ENCODE results near the gene PEX6.

PEX6 gene

DNA sequence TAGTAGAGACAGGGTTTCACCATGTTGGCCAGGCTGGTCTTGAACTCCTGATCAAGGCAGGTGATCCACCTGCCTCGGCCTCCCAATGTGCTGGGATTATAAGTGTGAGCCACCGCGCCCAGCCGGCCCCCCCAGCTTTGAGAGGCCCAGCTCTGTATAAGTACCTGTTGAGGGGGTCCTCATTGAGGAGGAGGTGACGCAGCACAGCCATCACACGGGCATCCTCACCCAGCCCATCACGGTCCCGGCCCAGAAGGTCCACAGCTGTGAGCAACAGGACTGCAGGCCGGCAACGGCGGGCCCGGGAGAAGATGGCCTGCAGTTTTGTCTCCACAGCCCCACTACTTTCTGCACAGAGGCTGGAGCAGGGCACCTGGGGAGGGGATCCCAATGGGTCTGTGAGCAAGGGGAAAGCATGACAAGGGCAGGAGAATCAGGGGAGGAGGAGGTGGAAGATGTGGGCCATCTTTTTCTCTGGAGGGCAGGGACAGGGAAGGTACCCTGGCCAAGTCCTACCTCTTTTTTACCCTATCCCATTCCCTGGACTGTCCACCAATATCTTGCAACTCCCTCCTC, 10.8 kb downstream of the PEX6 start:
- no peak for ATAC-seq
- TF ChIP-seq CSDC2 (CRISPR knock-in tag; IDR thresholded peaks at IDR 0.05): no peak
- TF ChIP-seq ZFP30 (CRISPR knock-in tag; IDR thresholded peaks at IDR 0.05): no peak
- TF ChIP-seq, protein P1, sequence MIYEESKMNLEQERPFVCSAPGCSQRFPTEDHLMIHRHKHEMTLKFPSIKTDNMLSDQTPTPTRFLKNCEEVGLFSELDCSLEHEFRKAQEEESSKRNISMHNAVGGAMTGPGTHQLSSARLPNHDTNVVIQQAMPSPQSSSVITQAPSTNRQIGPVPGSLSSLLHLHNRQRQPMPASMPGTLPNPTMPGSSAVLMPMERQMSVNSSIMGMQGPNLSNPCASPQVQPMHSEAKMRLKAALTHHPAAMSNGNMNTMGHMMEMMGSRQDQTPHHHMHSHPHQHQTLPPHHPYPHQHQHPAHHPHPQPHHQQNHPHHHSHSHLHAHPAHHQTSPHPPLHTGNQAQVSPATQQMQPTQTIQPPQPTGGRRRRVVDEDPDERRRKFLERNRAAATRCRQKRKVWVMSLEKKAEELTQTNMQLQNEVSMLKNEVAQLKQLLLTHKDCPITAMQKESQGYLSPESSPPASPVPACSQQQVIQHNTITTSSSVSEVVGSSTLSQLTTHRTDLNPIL (CRISPR knock-in tag; IDR thresholded peaks at IDR 0.05; ENCODE audit: low read depth): no peak
- TF ChIP-seq, protein P2, sequence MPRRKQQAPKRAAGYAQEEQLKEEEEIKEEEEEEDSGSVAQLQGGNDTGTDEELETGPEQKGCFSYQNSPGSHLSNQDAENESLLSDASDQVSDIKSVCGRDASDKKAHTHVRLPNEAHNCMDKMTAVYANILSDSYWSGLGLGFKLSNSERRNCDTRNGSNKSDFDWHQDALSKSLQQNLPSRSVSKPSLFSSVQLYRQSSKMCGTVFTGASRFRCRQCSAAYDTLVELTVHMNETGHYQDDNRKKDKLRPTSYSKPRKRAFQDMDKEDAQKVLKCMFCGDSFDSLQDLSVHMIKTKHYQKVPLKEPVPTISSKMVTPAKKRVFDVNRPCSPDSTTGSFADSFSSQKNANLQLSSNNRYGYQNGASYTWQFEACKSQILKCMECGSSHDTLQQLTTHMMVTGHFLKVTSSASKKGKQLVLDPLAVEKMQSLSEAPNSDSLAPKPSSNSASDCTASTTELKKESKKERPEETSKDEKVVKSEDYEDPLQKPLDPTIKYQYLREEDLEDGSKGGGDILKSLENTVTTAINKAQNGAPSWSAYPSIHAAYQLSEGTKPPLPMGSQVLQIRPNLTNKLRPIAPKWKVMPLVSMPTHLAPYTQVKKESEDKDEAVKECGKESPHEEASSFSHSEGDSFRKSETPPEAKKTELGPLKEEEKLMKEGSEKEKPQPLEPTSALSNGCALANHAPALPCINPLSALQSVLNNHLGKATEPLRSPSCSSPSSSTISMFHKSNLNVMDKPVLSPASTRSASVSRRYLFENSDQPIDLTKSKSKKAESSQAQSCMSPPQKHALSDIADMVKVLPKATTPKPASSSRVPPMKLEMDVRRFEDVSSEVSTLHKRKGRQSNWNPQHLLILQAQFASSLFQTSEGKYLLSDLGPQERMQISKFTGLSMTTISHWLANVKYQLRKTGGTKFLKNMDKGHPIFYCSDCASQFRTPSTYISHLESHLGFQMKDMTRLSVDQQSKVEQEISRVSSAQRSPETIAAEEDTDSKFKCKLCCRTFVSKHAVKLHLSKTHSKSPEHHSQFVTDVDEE (CRISPR knock-in tag; IDR thresholded peaks at IDR 0.05): no peak
- no peak for TF ChIP-seq PPARA (CRISPR knock-in tag; IDR thresholded peaks at IDR 0.05; ENCODE audit: borderline replicate concordance)
- TF ChIP-seq TCF4 (CRISPR knock-in tag; IDR thresholded peaks at IDR 0.05; ENCODE audit: borderline replicate concordance): no peak

DNA sequence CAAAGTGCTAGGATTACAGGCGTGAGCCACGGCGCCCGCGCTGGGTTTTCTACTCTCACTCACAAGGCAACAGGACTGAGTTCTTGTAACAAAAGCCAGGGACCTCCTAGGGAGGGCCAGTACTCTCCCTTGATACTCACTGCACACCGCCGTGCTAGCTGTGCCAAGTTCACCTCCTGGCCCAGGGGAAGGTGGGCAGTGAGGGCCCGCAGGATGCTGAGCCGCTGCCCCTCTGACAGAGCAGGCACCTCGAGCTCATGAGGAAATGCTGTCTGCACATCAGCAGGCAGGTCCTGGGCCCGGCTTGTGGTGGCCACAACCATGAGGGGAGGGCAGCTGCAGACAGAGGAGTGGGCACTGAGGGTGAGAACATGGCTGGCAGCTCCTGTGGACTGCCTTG, 11.8 kb downstream of the PEX6 start:
- TF ChIP-seq ESRRG (CRISPR knock-in tag; IDR thresholded peaks at IDR 0.05): no peak
- no peak for TF ChIP-seq RARB (CRISPR knock-in tag; IDR thresholded peaks at IDR 0.05)
- no peak for ATAC-seq

DNA sequence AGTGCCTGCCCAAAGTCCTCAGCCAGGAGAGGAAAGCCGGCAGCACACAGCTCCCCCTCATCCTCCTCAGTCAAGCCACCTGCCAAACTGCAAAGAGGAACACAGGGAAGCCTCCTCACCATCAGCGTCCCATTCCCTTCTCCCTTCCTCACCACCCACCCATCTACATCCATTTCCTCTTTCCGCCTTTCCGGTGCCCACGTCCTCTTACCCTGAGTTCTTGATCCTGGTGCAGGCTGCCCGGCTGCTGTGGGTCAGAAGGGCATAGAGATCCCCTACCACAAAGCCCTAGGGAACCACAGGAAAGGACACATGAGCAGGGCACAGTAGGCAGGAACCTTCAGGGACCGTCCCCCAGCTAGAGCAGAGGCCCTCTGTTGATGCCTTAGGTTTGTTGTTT, 12.4 kb downstream of the PEX6 start:
- no peak for TF ChIP-seq TOX (CRISPR knock-in tag; IDR thresholded peaks at IDR 0.05; ENCODE audit: borderline replicate concordance)
- TF ChIP-seq ZFP3 (CRISPR knock-in tag; IDR thresholded peaks at IDR 0.05): no peak
- TF ChIP-seq BACH2 (CRISPR knock-in tag; IDR thresholded peaks at IDR 0.05; ENCODE audit: borderline replicate concordance): no peak
- no peak for TF ChIP-seq ZNF565 (CRISPR knock-in tag; conservative IDR thresholded peaks at IDR 0.05; ENCODE audit: low read depth)
- TF ChIP-seq CSDC2 (CRISPR knock-in tag; IDR thresholded peaks at IDR 0.05): no peak
- no peak for TF ChIP-seq ARNTL (CRISPR knock-in tag; IDR thresholded peaks at IDR 0.05; ENCODE audit: borderline replicate concordance, low read depth)
- TF ChIP-seq SNAI2 (CRISPR knock-in tag; IDR thresholded peaks at IDR 0.05): no peak
- TF ChIP-seq, protein P3, sequence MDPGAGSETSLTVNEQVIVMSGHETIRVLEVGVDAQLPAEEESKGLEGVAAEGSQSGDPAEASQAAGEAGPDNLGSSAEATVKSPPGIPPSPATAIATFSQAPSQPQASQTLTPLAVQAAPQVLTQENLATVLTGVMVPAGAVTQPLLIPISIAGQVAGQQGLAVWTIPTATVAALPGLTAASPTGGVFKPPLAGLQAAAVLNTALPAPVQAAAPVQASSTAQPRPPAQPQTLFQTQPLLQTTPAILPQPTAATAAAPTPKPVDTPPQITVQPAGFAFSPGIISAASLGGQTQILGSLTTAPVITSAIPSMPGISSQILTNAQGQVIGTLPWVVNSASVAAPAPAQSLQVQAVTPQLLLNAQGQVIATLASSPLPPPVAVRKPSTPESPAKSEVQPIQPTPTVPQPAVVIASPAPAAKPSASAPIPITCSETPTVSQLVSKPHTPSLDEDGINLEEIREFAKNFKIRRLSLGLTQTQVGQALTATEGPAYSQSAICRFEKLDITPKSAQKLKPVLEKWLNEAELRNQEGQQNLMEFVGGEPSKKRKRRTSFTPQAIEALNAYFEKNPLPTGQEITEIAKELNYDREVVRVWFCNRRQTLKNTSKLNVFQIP (CRISPR knock-in tag; IDR thresholded peaks at IDR 0.05; ENCODE audit: borderline replicate concordance, low read depth): no peak
- TF ChIP-seq, protein P1 (CRISPR knock-in tag; IDR thresholded peaks at IDR 0.05; ENCODE audit: low read depth): no peak
- no peak for TF ChIP-seq PPARA (CRISPR knock-in tag; IDR thresholded peaks at IDR 0.05; ENCODE audit: borderline replicate concordance)
- no peak for TF ChIP-seq ZC3H10 (CRISPR knock-in tag; IDR thresholded peaks at IDR 0.05)
- TF ChIP-seq ZNF8 (CRISPR knock-in tag; IDR thresholded peaks at IDR 0.05): no peak
- no peak for TF ChIP-seq TCF4 (CRISPR knock-in tag; IDR thresholded peaks at IDR 0.05; ENCODE audit: borderline replicate concordance)
- TF ChIP-seq, protein P4, sequence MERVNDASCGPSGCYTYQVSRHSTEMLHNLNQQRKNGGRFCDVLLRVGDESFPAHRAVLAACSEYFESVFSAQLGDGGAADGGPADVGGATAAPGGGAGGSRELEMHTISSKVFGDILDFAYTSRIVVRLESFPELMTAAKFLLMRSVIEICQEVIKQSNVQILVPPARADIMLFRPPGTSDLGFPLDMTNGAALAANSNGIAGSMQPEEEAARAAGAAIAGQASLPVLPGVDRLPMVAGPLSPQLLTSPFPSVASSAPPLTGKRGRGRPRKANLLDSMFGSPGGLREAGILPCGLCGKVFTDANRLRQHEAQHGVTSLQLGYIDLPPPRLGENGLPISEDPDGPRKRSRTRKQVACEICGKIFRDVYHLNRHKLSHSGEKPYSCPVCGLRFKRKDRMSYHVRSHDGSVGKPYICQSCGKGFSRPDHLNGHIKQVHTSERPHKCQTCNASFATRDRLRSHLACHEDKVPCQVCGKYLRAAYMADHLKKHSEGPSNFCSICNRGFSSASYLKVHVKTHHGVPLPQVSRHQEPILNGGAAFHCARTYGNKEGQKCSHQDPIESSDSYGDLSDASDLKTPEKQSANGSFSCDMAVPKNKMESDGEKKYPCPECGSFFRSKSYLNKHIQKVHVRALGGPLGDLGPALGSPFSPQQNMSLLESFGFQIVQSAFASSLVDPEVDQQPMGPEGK (CRISPR knock-in tag; IDR thresholded peaks at IDR 0.05; ENCODE audit: borderline replicate concordance): no peak
- no peak for TF ChIP-seq RARB (CRISPR knock-in tag; IDR thresholded peaks at IDR 0.05)
- no peak for ATAC-seq
